Epithelial cell of proximal tubule (primary cell): ENCODE measurements around the gene IL20RA. TPM values are rescaled to one million over a fixed set of nuclear protein-coding genes. Genes with fewer than 3 reads are reported as not detected.

Experiments used
- DNase-seq: peaks from one replicate; pipeline ENCODE4 v3.0.0-alpha.2; 2011; ENCODE audit warnings: low read depth
- H3K4me3 ChIP-seq: 2 replicates; pipeline ENCODE4 v1.5.1; 2011; ENCODE audit warnings: low read depth, mild to moderate bottlenecking, low read length
- total RNA-seq: library from RNA; depleted of rRNA; stranded (reverse); fragments of >200 nt; gene quantifications from 2 replicates; pipeline ENCODE4 v1.2.3, GENCODE V29; 2015
- TF ChIP-seq, protein P1 (sequence below): conservative IDR thresholded peaks from 2 replicates; pipeline ENCODE4 v1.5.1; 2012; ENCODE audit warnings: low read depth, mild to moderate bottlenecking, low read length

Gene IL20RA
- total RNA-seq, 1 donor from 2014 or later, result not detected

DNA sequence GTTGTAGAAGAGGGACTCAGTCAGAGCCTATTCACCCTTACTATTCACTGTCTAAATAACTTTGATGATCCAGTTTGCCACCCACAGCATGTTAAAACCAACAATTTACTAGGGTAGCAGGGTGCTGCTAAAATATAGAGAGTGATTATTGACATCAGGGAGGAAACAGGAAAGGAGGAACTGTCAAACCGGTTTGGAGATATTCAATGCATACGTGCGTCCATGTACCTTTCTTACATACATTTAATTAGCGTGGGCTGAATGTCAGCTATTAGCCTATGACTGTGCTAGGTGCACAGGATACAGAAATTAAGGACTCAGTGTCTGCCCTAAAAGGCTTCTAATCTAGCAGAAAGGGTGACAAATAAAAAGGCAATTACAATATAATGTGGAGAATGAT lies 57.2 kb downstream of the IL20RA start:
- TF ChIP-seq, protein P1, sequence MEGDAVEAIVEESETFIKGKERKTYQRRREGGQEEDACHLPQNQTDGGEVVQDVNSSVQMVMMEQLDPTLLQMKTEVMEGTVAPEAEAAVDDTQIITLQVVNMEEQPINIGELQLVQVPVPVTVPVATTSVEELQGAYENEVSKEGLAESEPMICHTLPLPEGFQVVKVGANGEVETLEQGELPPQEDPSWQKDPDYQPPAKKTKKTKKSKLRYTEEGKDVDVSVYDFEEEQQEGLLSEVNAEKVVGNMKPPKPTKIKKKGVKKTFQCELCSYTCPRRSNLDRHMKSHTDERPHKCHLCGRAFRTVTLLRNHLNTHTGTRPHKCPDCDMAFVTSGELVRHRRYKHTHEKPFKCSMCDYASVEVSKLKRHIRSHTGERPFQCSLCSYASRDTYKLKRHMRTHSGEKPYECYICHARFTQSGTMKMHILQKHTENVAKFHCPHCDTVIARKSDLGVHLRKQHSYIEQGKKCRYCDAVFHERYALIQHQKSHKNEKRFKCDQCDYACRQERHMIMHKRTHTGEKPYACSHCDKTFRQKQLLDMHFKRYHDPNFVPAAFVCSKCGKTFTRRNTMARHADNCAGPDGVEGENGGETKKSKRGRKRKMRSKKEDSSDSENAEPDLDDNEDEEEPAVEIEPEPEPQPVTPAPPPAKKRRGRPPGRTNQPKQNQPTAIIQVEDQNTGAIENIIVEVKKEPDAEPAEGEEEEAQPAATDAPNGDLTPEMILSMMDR, result no peak
- no peak overlapping the region for H3K4me3 ChIP-seq
- no peak for DNase-seq

DNA sequence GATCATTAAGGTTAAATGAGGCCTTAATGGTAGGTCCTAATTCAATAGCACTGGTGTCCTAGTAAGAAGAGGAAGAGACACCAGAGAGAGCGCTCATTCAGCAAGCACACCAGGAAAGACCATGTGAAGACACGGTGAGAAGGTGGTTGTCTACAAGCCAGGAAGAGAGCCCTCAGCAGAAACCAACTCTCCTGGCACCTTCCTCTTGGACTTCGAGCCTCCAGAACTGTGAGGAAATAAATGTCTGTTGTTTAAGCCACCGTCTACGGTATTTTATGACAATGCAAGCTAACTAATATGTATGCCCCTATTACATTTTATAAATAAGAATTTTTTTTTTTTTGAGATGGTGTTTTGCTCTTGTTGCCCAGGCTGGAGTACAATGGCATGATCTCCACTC lies 59.3 kb downstream of the IL20RA start:
- DNase-seq, result no peak
- TF ChIP-seq, protein P1, result no peak

DNA sequence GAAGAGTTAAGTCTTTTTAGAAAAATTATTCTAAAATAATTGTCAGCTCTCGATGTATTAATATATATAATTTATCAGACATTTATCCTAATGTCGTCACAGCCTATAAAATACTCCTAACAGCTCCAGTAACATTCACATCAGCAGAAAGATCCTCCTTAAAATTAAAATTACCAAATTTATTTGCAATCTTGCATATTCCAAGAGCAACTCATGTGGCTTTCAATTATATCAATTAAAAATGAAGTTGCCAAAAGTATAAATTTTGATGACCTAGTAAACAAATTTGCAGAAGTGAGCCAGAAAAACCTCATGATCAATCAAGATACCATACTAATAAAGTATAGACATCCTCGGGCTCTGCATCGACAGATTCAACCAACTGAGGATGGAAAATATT lies 60.2 kb downstream of the IL20RA start:
- TF ChIP-seq, protein P1, result no peak
- no peak for DNase-seq
- no peak overlapping the region for H3K4me3 ChIP-seq

More for the DNA sequence above, 59.3 kb downstream of the IL20RA start:
- H3K4me3 ChIP-seq, result no peak overlapping the region

DNA sequence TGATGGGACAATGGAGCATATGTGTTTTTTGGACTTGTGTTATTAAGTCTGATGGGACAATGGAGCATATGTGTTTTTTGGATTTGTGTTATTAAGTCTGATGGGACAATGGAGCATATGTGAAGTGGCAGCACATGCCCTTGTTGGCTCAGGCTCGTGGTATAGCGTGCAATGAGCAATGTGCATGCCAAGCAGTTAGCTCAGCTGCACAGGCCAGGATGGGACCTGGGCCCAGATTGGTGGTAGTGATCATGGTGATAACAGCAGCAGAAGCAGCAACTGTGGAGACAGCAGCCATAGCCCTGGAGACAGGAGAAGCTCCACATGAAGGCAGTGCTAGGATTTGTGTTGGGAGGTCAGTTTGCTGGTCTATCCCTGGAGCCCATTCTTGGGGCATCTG lies 61.1 kb downstream of the IL20RA start:
- TF ChIP-seq, protein P1, result no peak
- H3K4me3 ChIP-seq, result no peak overlapping the region
- DNase-seq, result no peak

DNA sequence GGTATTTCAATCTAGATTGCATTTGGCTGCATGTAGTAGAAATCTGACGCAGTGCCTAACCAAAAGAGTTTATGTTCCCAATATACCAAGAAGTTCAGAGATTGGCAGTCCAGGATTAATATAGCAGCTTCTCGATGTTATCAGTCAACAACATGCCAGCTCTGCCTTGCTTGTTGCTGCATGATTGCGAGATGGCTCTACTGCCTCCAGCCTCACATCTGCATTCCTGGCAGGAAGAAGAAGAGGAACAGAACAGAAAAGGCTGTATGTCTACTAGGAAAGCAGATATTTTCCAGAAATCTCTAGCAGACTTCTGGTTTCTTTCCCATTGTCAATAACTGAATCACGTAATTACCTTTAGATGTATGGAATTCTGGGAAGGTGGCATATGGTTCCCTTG lies 61.8 kb downstream of the IL20RA start:
- no peak for DNase-seq
- no peak overlapping the region for H3K4me3 ChIP-seq
- TF ChIP-seq, protein P1, result no peak

DNA sequence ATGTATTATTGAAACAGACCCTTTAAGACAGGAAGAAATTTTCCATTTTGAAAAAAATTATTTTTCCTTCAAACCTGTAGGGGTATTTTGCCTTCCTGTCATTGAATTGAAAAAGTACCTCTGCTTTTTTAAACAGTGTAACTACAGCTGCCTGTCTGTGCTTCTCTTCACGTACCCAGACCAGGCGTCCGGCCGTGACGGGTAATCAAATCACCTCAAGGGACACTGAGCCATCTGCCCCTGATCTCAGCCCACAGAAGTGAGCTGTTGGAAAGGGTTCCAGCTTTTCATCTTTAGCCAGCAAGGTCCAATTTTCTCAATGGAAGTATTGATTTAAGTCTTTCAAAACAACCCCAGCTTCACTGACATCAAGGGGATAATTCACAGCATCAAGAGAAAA lies 64.7 kb downstream of the IL20RA start:
- TF ChIP-seq, protein P1, result no peak
- no peak for DNase-seq
- no peak overlapping the region for H3K4me3 ChIP-seq

DNA sequence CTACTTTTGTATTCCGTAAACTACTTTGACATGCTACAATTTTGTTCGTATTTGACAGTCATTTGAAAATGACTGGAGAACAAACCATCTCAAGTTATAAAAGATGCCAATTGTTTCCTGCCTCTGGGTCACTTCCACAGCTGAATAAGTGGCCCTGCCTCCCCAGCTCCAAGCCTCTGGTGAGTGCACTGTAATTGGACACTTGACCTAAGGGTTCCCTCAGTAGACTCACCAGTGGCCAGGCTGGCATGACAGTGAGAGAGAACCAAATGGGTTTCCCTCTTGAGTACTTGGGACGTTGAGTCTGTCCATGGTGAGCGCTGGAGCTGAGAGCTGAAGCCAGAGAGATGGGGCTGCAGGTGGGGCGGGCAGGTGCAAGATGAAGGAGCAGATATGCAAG lies 65.6 kb downstream of the IL20RA start:
- DNase-seq, result no peak
- no peak overlapping the region for H3K4me3 ChIP-seq
- TF ChIP-seq, protein P1, result no peak
